ENCODE measurements around the gene ERCC2.

Gene ERCC2

DNA sequence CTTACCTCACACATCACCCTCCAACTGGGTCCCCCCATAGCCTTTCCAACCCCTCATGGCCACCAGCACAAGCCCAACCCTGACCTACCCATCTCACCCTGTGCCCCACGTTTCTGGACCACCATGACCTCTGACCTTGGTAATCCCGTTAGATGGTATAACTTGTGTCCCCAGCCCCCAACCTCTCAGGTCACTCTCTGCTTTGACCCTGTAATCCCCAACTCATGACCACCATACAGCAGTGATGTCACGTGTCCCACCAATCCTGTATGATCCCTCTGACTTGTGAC is 21.3 kb downstream of the ERCC2 start:
- DNase-seq (ENCODE audit: low read depth), result no peak
- no peak for TF ChIP-seq CTCF (conservative IDR thresholded peaks at IDR 0.05; ENCODE audit: low read depth, low read length)
- no peak overlapping the region for H3K4me3 ChIP-seq (ENCODE audit: low read length)

DNA sequence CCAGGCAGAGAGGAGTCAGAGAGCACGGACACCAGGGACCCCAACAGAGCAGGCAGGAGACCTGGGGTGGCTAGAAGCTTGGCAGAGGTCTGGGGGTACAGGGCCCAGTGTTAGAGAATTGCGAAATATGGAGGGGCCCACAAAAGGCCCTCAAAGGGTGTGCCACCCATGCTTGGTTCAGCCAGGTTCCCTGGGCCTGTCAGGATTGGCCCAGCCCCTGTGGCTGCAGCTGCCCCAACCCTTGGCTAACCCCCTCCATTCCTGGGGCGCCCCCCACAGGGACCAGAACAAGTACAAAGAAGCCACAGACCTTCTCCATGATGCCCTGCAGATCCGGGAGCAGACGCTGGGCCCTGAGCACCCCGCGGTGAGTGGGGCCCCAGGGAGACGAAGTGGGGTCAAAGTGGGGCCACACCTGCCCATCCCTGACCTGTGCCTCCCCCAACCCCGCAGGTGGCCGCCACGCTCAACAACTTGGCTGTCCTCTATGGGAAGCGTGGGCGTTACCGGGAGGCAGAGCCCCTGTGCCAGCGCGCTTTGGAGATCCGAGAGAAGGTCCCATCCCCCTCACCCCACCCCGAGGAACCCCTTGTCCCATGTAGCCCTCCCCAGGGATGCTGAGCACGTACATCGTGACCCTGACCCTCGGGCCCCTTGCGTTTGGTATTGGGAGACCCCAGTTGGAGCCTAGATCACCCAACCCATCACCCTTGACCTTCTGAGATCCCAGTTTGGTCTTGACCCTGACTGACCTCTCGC is 21.8 kb downstream of the ERCC2 start:
- TF ChIP-seq CTCF (conservative IDR thresholded peaks at IDR 0.05; ENCODE audit: low read depth, low read length), result no peak
- DNase-seq (ENCODE audit: low read depth), result no peak
- no peak overlapping the region for H3K4me3 ChIP-seq (ENCODE audit: low read length)

DNA sequence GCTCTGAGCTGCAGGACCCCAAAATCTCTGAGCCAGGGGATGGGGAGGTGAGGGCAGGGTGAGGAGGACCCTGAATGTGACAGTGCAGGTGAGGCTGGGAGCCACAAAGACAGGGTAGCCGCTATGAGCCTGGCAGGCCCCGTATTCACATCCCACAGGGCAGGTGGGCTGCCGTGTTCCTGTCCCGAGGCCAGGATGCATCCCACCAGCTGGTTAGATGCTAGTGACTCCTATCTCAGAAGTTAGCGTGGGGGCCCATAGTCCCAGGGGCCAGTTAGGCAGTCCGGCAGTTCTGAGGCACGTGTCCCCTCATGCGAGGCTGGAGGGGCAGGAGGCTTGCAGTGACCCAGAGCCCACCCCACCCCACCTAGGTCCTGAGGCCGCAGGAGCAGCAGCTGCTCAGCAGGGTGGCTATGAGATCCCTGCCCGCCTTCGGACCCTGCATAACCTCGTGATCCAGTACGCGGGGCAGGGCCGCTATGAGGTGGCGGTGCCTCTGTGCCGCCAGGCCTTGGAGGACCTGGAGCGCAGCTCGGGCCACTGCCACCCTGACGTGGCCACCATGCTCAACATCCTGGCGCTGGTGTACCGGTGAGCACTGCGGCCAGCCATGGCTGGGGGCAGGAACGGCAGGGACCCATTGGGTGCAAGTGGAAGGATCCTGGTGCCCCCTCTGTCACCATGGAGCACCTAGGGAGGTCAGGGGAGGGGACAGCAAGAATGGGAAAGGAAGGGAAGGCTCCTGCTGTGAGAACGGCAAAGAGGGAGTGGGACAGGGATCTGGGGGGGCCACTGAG is 22.6 kb downstream of the ERCC2 start:
- no peak for DNase-seq (ENCODE audit: low read depth)
- no peak for TF ChIP-seq CTCF (conservative IDR thresholded peaks at IDR 0.05; ENCODE audit: low read depth, low read length)

DNA sequence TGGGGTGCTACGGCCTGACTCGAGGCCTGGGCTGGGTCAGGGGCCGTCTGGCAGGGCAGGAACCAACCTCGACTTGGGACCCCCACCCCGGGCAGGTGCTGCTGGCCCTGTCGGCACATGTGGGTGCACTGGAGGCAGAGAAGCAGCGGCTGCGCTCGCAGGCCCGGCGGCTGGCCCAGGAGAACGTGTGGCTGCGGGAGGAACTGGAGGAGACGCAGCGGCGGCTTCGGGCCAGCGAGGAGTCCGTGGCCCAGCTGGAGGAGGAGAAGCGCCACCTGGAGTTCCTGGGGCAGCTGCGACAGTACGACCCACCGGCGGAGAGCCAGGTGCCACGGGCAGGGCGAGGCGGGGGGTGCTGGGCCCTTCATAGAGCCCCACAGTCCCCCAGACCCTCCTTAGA is 23.9 kb downstream of the ERCC2 start:
- H3K4me3 ChIP-seq (ENCODE audit: low read length), result no peak overlapping the region
- TF ChIP-seq CTCF (conservative IDR thresholded peaks at IDR 0.05; ENCODE audit: low read depth, low read length), result no peak
- no peak for DNase-seq (ENCODE audit: low read depth)

More for the DNA sequence above, 22.6 kb downstream of the ERCC2 start:
- H3K4me3 ChIP-seq (ENCODE audit: low read length), result no peak overlapping the region

- no peak for TF ChIP-seq CTCF (conservative IDR thresholded peaks at IDR 0.05; ENCODE audit: low read depth, low read length)
- DNase-seq (ENCODE audit: low read depth), result no peak
- H3K4me3 ChIP-seq (ENCODE audit: low read length), result no peak overlapping the region
These were observed 24.9 kb downstream of the ERCC2 start for GRCh38 chr19:45345506-45345860.

DNA sequence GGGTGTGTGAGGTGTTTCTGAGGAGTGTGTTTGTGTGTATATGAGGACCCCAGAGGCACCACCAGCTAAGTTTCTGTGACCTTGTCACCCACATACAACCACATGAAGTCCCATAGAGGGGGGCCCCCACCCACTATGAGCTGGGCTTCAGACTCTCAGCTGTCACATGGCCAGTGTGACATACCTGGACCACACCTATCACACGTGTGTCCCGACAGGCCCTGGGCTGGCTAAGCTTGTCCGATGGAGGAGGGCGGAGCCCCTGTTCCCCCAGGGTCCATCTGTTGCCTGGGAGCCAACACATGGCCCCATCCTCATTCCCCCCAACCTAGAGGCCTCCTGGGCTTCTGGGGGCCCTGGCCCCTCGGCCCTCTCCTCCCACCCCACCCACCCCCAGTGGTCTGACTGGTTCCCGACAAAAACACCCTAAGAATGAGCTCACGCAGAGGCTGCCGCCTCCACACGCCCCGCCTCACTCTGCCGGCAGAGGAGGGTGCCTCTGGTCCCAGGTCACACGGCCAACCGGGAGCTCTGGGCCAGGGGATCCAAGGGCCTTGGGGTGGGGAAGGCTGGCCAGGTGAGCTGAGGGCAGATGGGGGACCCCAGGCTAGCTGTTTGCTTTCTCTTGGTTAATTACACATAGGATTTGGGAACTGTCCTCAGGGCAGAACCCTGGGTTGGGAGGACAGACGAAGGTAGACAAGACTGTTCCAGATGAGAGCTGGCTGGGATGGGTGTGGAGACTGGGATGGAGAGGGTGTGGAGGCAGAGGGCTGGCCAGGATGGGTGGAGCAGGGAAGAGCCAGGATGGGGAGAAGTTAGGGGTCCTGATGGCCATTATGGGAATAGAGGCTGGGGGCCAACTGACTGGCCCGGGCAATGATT is 25.5 kb downstream of the ERCC2 start:
- DNase-seq (ENCODE audit: low read depth), result no peak
- no peak for TF ChIP-seq CTCF (conservative IDR thresholded peaks at IDR 0.05; ENCODE audit: low read depth, low read length)
- H3K4me3 ChIP-seq (ENCODE audit: low read length), result no peak overlapping the region

Data from retinal pigment epithelial cell (primary cell).